Panc1 (cell line): Measurements from ENCODE around the gene CDC14B. TPM values are rescaled to one million over a fixed set of nuclear protein-coding genes. Genes with fewer than 3 reads are reported as not detected.

Source experiments
- ATAC-seq: fragments of 200-7000 bp; cut with Tn5 transposase; 2 replicates; pipeline ENCODE4 v1.9.1; 2020; ENCODE audit warnings: mild to moderate bottlenecking, moderate library complexity
- BruUV-seq: library from RNA; stranded (reverse); fragments of 400-500 nt; replicated peaks from 2 replicates; lab custom pipeline; 2021; lab: Mats Ljungman, UMichigan
- CTCF ChIA-PET: fragments of 300-600 bp; sonication (Branson Sonifier 250); formaldehyde crosslinking; loops from one replicate; lab custom pipeline; 2022; ENCODE audit warnings: antibody characterized with exemption; lab: Charles Lee
- POLR2A ChIA-PET: fragments of 300-600 bp; sonication (Branson Sonifier 250); formaldehyde crosslinking; loops from one replicate; lab custom pipeline; 2022; ENCODE audit warnings: antibody characterized with exemption; lab: Charles Lee
- DNase-seq: peaks from one replicate; pipeline ENCODE4 v3.0.0-alpha.2; 2010; ENCODE audit warnings: low read depth, low spot score
- H3K27ac ChIP-seq: 2 replicates; pipeline ENCODE4 v1.5.1; 2011; ENCODE audit warnings: mild to moderate bottlenecking, low read length, inconsistent platforms
- H3K27me3 ChIP-seq: fragments of 200-500 bp; sonication (Bioruptor generic); 2 replicates; pipeline ENCODE4 v1.6.0; 2014; ENCODE audit warnings: low read length, inconsistent platforms; ENCODE audit not compliant: control insufficient read depth, insufficient read depth
- H3K36me3 ChIP-seq: fragments of 200-500 bp; sonication (Bioruptor generic); 2 replicates; pipeline ENCODE4 v1.5.1; 2014; ENCODE audit warnings: inconsistent platforms, mild to moderate bottlenecking, low read length, moderate library complexity; ENCODE audit not compliant: control insufficient read depth, insufficient read depth
- H3K4me1 ChIP-seq: 2 replicates; pipeline ENCODE4 v1.5.1; 2011; ENCODE audit warnings: inconsistent platforms, mild to moderate bottlenecking, low read length, moderate library complexity; ENCODE audit not compliant: control insufficient read depth, insufficient read depth
- H3K4me3 ChIP-seq, 2 experiments: 2 replicates each; pipeline ENCODE4 v1.5.1; 2011 to 2012; ENCODE audit warnings: low read depth in 2 of 2, low read length in 2 of 2, mild to moderate bottlenecking in 2 of 2, inconsistent platforms in 1 of 2, moderate library complexity in 1 of 2
- H3K9me3 ChIP-seq: fragments of 200-500 bp; sonication (Bioruptor generic); 2 replicates; pipeline ENCODE4 v1.5.1; 2014; ENCODE audit warnings: low read depth, mild to moderate bottlenecking, inconsistent platforms, low read length, moderate library complexity; ENCODE audit not compliant: control insufficient read depth, insufficient read depth
- CTCF ChIP-seq: fragments of 450-650 bp; IDR thresholded peaks from 2 replicates; pipeline ENCODE4 v1.5.1; 2017; ENCODE audit warnings: mild to moderate bottlenecking
- POLR2AphosphoS5 ChIP-seq: IDR thresholded peaks from 2 replicates; pipeline ENCODE4 v1.6.1; 2012; ENCODE audit warnings: mild to moderate bottlenecking, low read depth, low read length, moderate library complexity
- REST ChIP-seq, 2 experiments: IDR thresholded peaks; 2 replicates each; pipeline ENCODE4 v1.6.1; 2011 to 2012; ENCODE audit warnings: low read depth in 2 of 2, control low read depth in 1 of 2, low read length in 1 of 2, mild to moderate bottlenecking in 1 of 2, moderate library complexity in 1 of 2; ENCODE audit not compliant: insufficient read depth in 1 of 2
- SIN3A ChIP-seq: IDR thresholded peaks from 2 replicates; pipeline ENCODE4 v1.6.1; 2012; ENCODE audit warnings: low read depth, mild to moderate bottlenecking, low read length, moderate library complexity, borderline replicate concordance; ENCODE audit not compliant: insufficient read depth
- TCF7L2 ChIP-seq: IDR thresholded peaks from 2 replicates; pipeline ENCODE4 v1.6.1; 2011; ENCODE audit warnings: mild to moderate bottlenecking, low read depth, low read length, inconsistent platforms
- in situ Hi-C: cut with HindIII; loops from 2 replicates; pipeline ENCODE4 v1.10.0; 2016; ENCODE audit warnings: low sequenced_read_pairs, low pct_unique_long_range_greater_than_20kb
- intact Hi-C: fragments of 100-400 bp; cut with micrococcal nuclease; formaldehyde crosslinking; loops from one replicate; pipeline ENCODE4 v1.10.0; 2022; ENCODE audit not compliant: unreplicated experiment
- total RNA-seq: library from RNA; stranded (reverse); gene quantifications from one replicate; pipeline ENCODE4 v1.2.1, GENCODE V29; 2021; ENCODE audit not compliant: unreplicated experiment

CDC14B gene
- total RNA-seq, 1 experiment from 2014 or later, result 11.8 TPM

- CTCF ChIA-PET, result no interaction called here
- Histone ChIP-seq H3K27ac (no peak overlapping the region), H3K9me3 (no peaks in the 10 kb centered on the region), H3K27me3 (no peaks in the 10 kb centered on the region), H3K36me3 (peaks cover 12% of the 10 kb centered on the region), H3K4me3 (no peak overlapping the region), H3K4me1 (no peaks in the 10 kb centered on the region; the same call in 1 of the 2 replicates)
- TF ChIP-seq TCF7L2 (no peak), CTCF (no peak), POLR2AphosphoS5 (no peak), REST (IDR thresholded peaks at IDR 0.05; ENCODE audit: insufficient read depth in 1 of 2, low read depth in 2 of 2, low read length in 1 of 2) (no peak), SIN3A (no peak)
- ATAC-seq (no peak), DNase-seq (no peak)
- no TSS peak for BruUV-seq
- POLR2A ChIA-PET, result interaction anchor here (0.5 kb wide), 1 partner anchor 14 kb away, joined by 3 read pairs; no protein-coding TSS in a partner anchor
- intact Hi-C loops (no loop called here), in situ Hi-C loops (no loop called here)
Observed at GRCh38 chr9:96491079-96491879, 128.4 kb downstream of the CDC14B start.

GRCh38 chr9:96490534-96491078 is 129.0 kb downstream of the CDC14B start:
- Histone ChIP-seq H3K27me3 (no peaks in the 10 kb centered on the region), H3K9me3 (no peaks in the 10 kb centered on the region), H3K36me3 (peaks cover 12% of the 10 kb centered on the region), H3K4me1 (no peaks in the 10 kb centered on the region; the same call in 1 of the 2 replicates), H3K27ac (no peak overlapping the region), H3K4me3 (no peak overlapping the region)
- in situ Hi-C loops (no loop called here), intact Hi-C loops (no loop called here)
- POLR2A ChIA-PET, result no interaction called here
- no peak for ATAC-seq
- DNase-seq, result no peak
- BruUV-seq, result no TSS peak
- CTCF ChIA-PET, result no interaction called here
- TF ChIP-seq POLR2AphosphoS5, result no peak
- no peak for TF ChIP-seq SIN3A
- TF ChIP-seq REST (IDR thresholded peaks at IDR 0.05; ENCODE audit: insufficient read depth in 1 of 2, low read depth in 2 of 2, low read length in 1 of 2), result no peak
- no peak for TF ChIP-seq CTCF
- TF ChIP-seq TCF7L2, result no peak
